ENCODE measurements around the gene TBCD. TPM values are rescaled to one million over a fixed set of nuclear protein-coding genes. Genes with fewer than 3 reads are reported as not detected.

TBCD gene
- total RNA-seq, 1 experiment from 2014 or later: 29.6 TPM

DNA sequence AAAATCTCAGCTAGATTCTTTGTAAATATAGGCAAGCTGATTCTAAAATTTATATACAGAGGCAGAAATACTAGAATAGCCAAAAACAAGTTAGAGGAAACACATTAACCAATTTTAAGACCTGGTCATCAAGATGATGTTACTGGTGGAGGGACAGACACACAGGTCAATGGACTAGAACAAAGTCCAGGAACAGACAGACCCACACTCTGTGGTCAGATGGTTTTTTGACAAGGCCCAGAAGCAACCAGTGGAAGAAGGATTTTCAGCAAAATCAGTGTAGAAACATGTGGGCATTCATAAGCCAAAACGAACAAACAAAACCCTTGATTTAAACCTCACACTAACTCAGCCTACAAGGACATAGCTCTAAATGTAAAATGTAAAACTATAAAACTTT, 227.9 kb downstream of the TBCD start:
- H3F3A ChIP-seq (ENCODE audit: low read length, unreplicated experiment): no peaks in the 10 kb centered on the region
- H3K4me3 ChIP-seq (ENCODE audit: low read length): no peak overlapping the region
- H3K79me2 ChIP-seq (ENCODE audit: low read length): no peaks in the 10 kb centered on the region
- no peak overlapping the region for H3K4me2 ChIP-seq (ENCODE audit: low read length)
- no peaks in the 10 kb centered on the region for H4K20me1 ChIP-seq (ENCODE audit: low read length)
- no peaks in the 10 kb centered on the region for H3K9me3 ChIP-seq (ENCODE audit: low read length)
- ATAC-seq (no peak), DNase-seq (no peak)
- no TSS peak for BruUV-seq (replicated peaks)
- H3K9me2 ChIP-seq (replicated peaks; ENCODE audit: low read length): no peaks in the 10 kb centered on the region
- POLR2A ChIA-PET (ENCODE audit: unreplicated experiment): no interaction called here
- intact Hi-C loops (cut with micrococcal nuclease): no loop called here
- TF ChIP-seq EZH2 (IDR thresholded peaks at IDR 0.05; ENCODE audit: low read length, unreplicated experiment): no peak
- TF ChIP-seq, protein P1, sequence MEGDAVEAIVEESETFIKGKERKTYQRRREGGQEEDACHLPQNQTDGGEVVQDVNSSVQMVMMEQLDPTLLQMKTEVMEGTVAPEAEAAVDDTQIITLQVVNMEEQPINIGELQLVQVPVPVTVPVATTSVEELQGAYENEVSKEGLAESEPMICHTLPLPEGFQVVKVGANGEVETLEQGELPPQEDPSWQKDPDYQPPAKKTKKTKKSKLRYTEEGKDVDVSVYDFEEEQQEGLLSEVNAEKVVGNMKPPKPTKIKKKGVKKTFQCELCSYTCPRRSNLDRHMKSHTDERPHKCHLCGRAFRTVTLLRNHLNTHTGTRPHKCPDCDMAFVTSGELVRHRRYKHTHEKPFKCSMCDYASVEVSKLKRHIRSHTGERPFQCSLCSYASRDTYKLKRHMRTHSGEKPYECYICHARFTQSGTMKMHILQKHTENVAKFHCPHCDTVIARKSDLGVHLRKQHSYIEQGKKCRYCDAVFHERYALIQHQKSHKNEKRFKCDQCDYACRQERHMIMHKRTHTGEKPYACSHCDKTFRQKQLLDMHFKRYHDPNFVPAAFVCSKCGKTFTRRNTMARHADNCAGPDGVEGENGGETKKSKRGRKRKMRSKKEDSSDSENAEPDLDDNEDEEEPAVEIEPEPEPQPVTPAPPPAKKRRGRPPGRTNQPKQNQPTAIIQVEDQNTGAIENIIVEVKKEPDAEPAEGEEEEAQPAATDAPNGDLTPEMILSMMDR (conservative IDR thresholded peaks at IDR 0.05; ENCODE audit: low read depth, low read length): no peak
- TF ChIP-seq EZH2phosphoT487 (IDR thresholded peaks at IDR 0.05; ENCODE audit: borderline replicate concordance, low read length): no peak
- H3K4me1 ChIP-seq (ENCODE audit: insufficient read depth, low read length): no peaks in the 10 kb centered on the region
- no peaks in the 10 kb centered on the region for H3K27me3 ChIP-seq (ENCODE audit: low read length)
- CTCF ChIA-PET: no interaction called here
- H3K9ac ChIP-seq (ENCODE audit: low read length): no peak overlapping the region
- no peak overlapping the region for H3K27ac ChIP-seq (ENCODE audit: low read length)
- H3K36me3 ChIP-seq (ENCODE audit: low read depth, low read length): no peaks in the 10 kb centered on the region
- no peak overlapping the region for H2AFZ ChIP-seq (ENCODE audit: low read length)

DNA sequence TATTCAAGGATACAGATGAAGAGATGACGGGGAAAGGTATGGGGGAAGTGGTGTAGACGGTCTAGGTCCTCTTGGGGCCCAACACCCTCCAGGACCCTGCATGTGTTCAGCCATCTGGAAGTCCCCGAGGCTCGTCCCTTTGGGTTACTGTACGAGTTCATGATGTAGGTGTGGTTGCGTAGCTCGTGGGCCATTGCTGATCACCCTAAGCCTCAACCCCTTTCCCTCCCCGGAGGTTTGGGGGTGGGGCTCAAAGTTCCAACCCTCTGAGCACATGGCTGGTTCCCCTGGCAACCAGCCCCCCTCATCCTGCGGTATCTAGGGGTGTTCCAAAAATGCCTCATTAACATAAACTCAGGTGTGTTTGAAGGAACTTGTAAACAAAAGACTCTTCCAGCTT, 228.8 kb downstream of the TBCD start:
- no peaks in the 10 kb centered on the region for H3K9me2 ChIP-seq (replicated peaks; ENCODE audit: low read length)
- no peaks in the 10 kb centered on the region for H3K27me3 ChIP-seq (ENCODE audit: low read length)
- no peak overlapping the region for H3K4me2 ChIP-seq (ENCODE audit: low read length)
- TF ChIP-seq EZH2phosphoT487 (IDR thresholded peaks at IDR 0.05; ENCODE audit: borderline replicate concordance, low read length): no peak
- TF ChIP-seq, protein P1 (conservative IDR thresholded peaks at IDR 0.05; ENCODE audit: low read depth, low read length): no peak
- no peak for TF ChIP-seq EZH2 (IDR thresholded peaks at IDR 0.05; ENCODE audit: low read length, unreplicated experiment)
- intact Hi-C loops (cut with micrococcal nuclease): no loop called here
- H4K20me1 ChIP-seq (ENCODE audit: low read length): no peaks in the 10 kb centered on the region
- H3F3A ChIP-seq (ENCODE audit: low read length, unreplicated experiment): no peaks in the 10 kb centered on the region
- H3K4me1 ChIP-seq (ENCODE audit: insufficient read depth, low read length): no peaks in the 10 kb centered on the region
- H3K27ac ChIP-seq (ENCODE audit: low read length): no peak overlapping the region
- ATAC-seq: no peak
- no peak for DNase-seq
- H3K36me3 ChIP-seq (ENCODE audit: low read depth, low read length): no peaks in the 10 kb centered on the region
- ChIA-PET CTCF (no interaction called here), POLR2A (ENCODE audit: unreplicated experiment) (no interaction called here)
- no peaks in the 10 kb centered on the region for H3K9me3 ChIP-seq (ENCODE audit: low read length)
- no peak overlapping the region for H2AFZ ChIP-seq (ENCODE audit: low read length)
- no peaks in the 10 kb centered on the region for H3K79me2 ChIP-seq (ENCODE audit: low read length)
- BruUV-seq (replicated peaks): no TSS peak
- no peak overlapping the region for H3K9ac ChIP-seq (ENCODE audit: low read length)
- no peak overlapping the region for H3K4me3 ChIP-seq (ENCODE audit: low read length)

DNA sequence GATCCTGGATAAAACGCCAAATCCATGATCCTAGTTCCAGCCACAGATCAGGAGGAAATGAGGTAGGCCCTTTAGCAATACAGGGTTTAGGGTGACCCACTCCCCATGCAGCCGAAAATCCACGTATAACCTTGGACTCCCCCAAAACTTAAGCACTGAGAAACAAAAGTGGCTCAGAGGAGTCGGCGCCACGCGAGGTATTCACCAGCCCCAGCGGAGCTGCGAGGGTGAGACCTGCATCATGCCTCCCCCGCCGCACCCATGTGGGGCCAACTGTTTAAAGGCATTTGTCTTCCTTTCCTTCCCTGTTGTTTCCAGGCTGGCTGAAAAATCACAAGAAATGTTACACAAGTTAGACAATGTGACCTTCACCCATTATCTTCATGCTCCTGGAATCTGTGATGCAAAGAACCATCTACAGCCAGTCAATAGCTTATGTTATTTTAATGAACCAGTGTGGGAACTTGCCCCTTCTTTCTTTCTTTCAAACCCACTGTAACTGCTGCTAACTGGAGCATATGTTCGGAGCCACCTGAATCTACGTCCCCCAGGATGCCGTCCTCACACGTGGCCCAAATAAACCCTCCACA, 229.4 kb downstream of the TBCD start:
- Histone ChIP-seq H3K79me2 (ENCODE audit: low read length) (no peaks in the 10 kb centered on the region), H2AFZ (ENCODE audit: low read length) (no peak overlapping the region), H3K4me3 (ENCODE audit: low read length) (no peak overlapping the region), H3K9ac (ENCODE audit: low read length) (no peak overlapping the region), H3K4me2 (ENCODE audit: low read length) (no peak overlapping the region), H3K9me3 (ENCODE audit: low read length) (no peaks in the 10 kb centered on the region), H3K36me3 (ENCODE audit: low read depth, low read length) (no peaks in the 10 kb centered on the region), H3K27me3 (ENCODE audit: low read length) (no peaks in the 10 kb centered on the region), H4K20me1 (ENCODE audit: low read length) (no peaks in the 10 kb centered on the region), H3K4me1 (ENCODE audit: insufficient read depth, low read length) (no peaks in the 10 kb centered on the region), H3F3A (ENCODE audit: low read length, unreplicated experiment) (no peaks in the 10 kb centered on the region), H3K27ac (ENCODE audit: low read length) (no peak overlapping the region), H3K9me2 (replicated peaks; ENCODE audit: low read length) (no peaks in the 10 kb centered on the region)
- POLR2A ChIA-PET (ENCODE audit: unreplicated experiment): no interaction called here
- TF ChIP-seq, protein P1 (conservative IDR thresholded peaks at IDR 0.05; ENCODE audit: low read depth, low read length): no peak
- TF ChIP-seq EZH2 (IDR thresholded peaks at IDR 0.05; ENCODE audit: low read length, unreplicated experiment) (no peak), EZH2phosphoT487 (IDR thresholded peaks at IDR 0.05; ENCODE audit: borderline replicate concordance, low read length) (no peak)
- ATAC-seq (no peak), DNase-seq (no peak)
- intact Hi-C loops (cut with micrococcal nuclease): no loop called here
- CTCF ChIA-PET: interaction anchor here (0.5 kb wide), 1 partner anchor 8 kb away, joined by 4 read pairs; no protein-coding TSS in a partner anchor
- BruUV-seq (replicated peaks): no TSS peak
